DOHH2 (cell line): ENCODE results near the gene NOL8.

ENCODE experiments used
- H3F3A ChIP-seq: fragments of 200-600 bp; sonication (generic), shearing (Covaris generic); 2 replicates; pipeline ENCODE4 v1.6.0; 2016; ENCODE audit warnings: antibody characterized with exemption, mild to moderate bottlenecking; ENCODE audit not compliant: control insufficient read depth, insufficient read depth
- H3K27ac ChIP-seq: fragments of 200-600 bp; sonication (generic); 2 replicates; pipeline ENCODE4 v1.5.1; 2014; ENCODE audit warnings: low read depth, mild to moderate bottlenecking, low read length, moderate library complexity
- H3K27me3 ChIP-seq: fragments of 200-600 bp; sonication (generic); 2 replicates; pipeline ENCODE4 v1.6.1; 2014; ENCODE audit warnings: mild to moderate bottlenecking, low read length, mixed read lengths; ENCODE audit not compliant: control insufficient read depth
- H3K36me3 ChIP-seq: fragments of 200-600 bp; sonication (generic); 2 replicates; pipeline ENCODE4 v1.6.1; 2014; ENCODE audit warnings: mild to moderate bottlenecking, low read length, moderate library complexity, mixed read lengths; ENCODE audit not compliant: control insufficient read depth
- H3K4me1 ChIP-seq: fragments of 200-600 bp; sonication (generic); 2 replicates; pipeline ENCODE4 v1.6.1; 2014; ENCODE audit warnings: mild to moderate bottlenecking, low read length, mixed read lengths; ENCODE audit not compliant: control insufficient read depth
- H3K4me2 ChIP-seq: fragments of 200-600 bp; sonication (generic); 2 replicates; pipeline ENCODE4 v1.6.0; 2014; ENCODE audit warnings: mild to moderate bottlenecking, low read length, moderate library complexity
- H3K4me3 ChIP-seq: fragments of 200-600 bp; sonication (generic); 2 replicates; pipeline ENCODE4 v1.5.1; 2014; ENCODE audit warnings: mild to moderate bottlenecking, low read length, mixed read lengths
- H3K79me2 ChIP-seq: fragments of 200-600 bp; sonication (generic); 2 replicates; pipeline ENCODE4 v1.6.1; 2014; ENCODE audit warnings: mild to moderate bottlenecking, low read length, mixed read lengths; ENCODE audit not compliant: control insufficient read depth
- H3K9me2 ChIP-seq: fragments of 200-600 bp; sonication (generic); replicated peaks from 2 replicates; pipeline ENCODE4 v1.6.1; 2014; ENCODE audit warnings: mild to moderate bottlenecking, low read length, mixed read lengths; ENCODE audit not compliant: control insufficient read depth
- H3K9me3 ChIP-seq: fragments of 200-600 bp; sonication (generic); 2 replicates; pipeline ENCODE4 v1.6.1; 2014; ENCODE audit warnings: antibody characterized with exemption, low read length, mixed read lengths; ENCODE audit not compliant: control insufficient read depth, insufficient read depth
- H4K20me1 ChIP-seq: fragments of 200-600 bp; sonication (generic); 2 replicates; pipeline ENCODE4 v1.6.0; 2014; ENCODE audit warnings: low read depth, mild to moderate bottlenecking, antibody characterized with exemption, low read length, moderate library complexity; ENCODE audit not compliant: control insufficient read depth, insufficient read depth
- CTCF ChIP-seq: fragments of 200-600 bp; sonication (generic); IDR thresholded peaks from one replicate; pipeline ENCODE4 v1.5.1; 2014; ENCODE audit warnings: antibody characterized with exemption, mild to moderate bottlenecking, low read depth, low read length; ENCODE audit not compliant: poor library complexity, severe bottlenecking
- EZH2phosphoT487 ChIP-seq: fragments of 200-600 bp; sonication (generic); IDR thresholded peaks from 2 replicates; pipeline ENCODE4 v1.6.1; 2017; ENCODE audit warnings: borderline replicate concordance, mild to moderate bottlenecking, antibody characterized with exemption, low read length, moderate library complexity, mixed read lengths

The NOL8 gene

GRCh38 chr9:92315456-92315855, 9.7 kb downstream of the NOL8 start:
- Histone ChIP-seq H4K20me1 (peaks cover 6% of the 10 kb centered on the region; the same call in 1 of the 2 replicates), H3K79me2 (peaks cover 48% of the 10 kb centered on the region), H3K9me3 (no peaks in the 10 kb centered on the region), H3F3A (peaks cover 6% of the 10 kb centered on the region; the same call in 1 of the 2 replicates), H3K36me3 (peaks cover 89% of the 10 kb centered on the region), H3K4me1 (peaks cover 14% of the 10 kb centered on the region), H3K9me2 (no peaks in the 10 kb centered on the region), H3K27ac (no peak overlapping the region), H3K4me2 (no peak overlapping the region), H3K4me3 (no peak overlapping the region), H3K27me3 (no peaks in the 10 kb centered on the region)
- TF ChIP-seq CTCF (no peak), EZH2phosphoT487 (no peak)

- H3K27ac ChIP-seq: no peak overlapping the region
- H3K36me3 ChIP-seq: peaks cover 89% of the 10 kb centered on the region
- H3F3A ChIP-seq: peaks cover 6% of the 10 kb centered on the region; the same call in 1 of the 2 replicates
- H3K4me2 ChIP-seq: peak overlapping the region; percentile 26
- H4K20me1 ChIP-seq: peaks cover 6% of the 10 kb centered on the region; the same call in 1 of the 2 replicates
- TF ChIP-seq EZH2phosphoT487 (no peak), CTCF (no peak)
- no peaks in the 10 kb centered on the region for H3K9me3 ChIP-seq
- H3K79me2 ChIP-seq: peaks cover 48% of the 10 kb centered on the region
- no peaks in the 10 kb centered on the region for H3K27me3 ChIP-seq
- no peaks in the 10 kb centered on the region for H3K9me2 ChIP-seq
- H3K4me1 ChIP-seq: peaks cover 14% of the 10 kb centered on the region
- H3K4me3 ChIP-seq: 0 out of 2 replicates have a peak overlapping the region, but pooled peaks have one; percentile 13
These were observed 11.5 kb downstream of the NOL8 start for GRCh38 chr9:92313624-92314012.

GRCh38 chr9:92312887-92313623, 12.1 kb downstream of the NOL8 start:
- H3K36me3 ChIP-seq: peaks cover 89% of the 10 kb centered on the region
- no peaks in the 10 kb centered on the region for H3K9me2 ChIP-seq
- no peaks in the 10 kb centered on the region for H3K27me3 ChIP-seq
- no peak overlapping the region for H3K4me3 ChIP-seq
- H3K79me2 ChIP-seq: peaks cover 48% of the 10 kb centered on the region
- H3K4me1 ChIP-seq: peaks cover 14% of the 10 kb centered on the region
- TF ChIP-seq EZH2phosphoT487: no peak
- TF ChIP-seq CTCF: no peak
- H3K9me3 ChIP-seq: no peaks in the 10 kb centered on the region
- peaks cover 6% of the 10 kb centered on the region; the same call in 1 of the 2 replicates for H4K20me1 ChIP-seq
- peak overlapping the region; percentile 26 for H3K4me2 ChIP-seq
- H3F3A ChIP-seq: peaks cover 6% of the 10 kb centered on the region; the same call in 1 of the 2 replicates
- H3K27ac ChIP-seq: no peak overlapping the region
